ENCODE results near the gene ZNF672. TPM values are rescaled to one million over a fixed set of nuclear protein-coding genes. Genes with fewer than 3 reads are reported as not detected.
A peak's percentile ranks its signal among the peaks of the same experiment; 100 is the strongest.

ZNF672 gene
- total and polyA plus RNA-seq, 7 donors = 25.3 to 57.0 (median 47.3) TPM

DNA sequence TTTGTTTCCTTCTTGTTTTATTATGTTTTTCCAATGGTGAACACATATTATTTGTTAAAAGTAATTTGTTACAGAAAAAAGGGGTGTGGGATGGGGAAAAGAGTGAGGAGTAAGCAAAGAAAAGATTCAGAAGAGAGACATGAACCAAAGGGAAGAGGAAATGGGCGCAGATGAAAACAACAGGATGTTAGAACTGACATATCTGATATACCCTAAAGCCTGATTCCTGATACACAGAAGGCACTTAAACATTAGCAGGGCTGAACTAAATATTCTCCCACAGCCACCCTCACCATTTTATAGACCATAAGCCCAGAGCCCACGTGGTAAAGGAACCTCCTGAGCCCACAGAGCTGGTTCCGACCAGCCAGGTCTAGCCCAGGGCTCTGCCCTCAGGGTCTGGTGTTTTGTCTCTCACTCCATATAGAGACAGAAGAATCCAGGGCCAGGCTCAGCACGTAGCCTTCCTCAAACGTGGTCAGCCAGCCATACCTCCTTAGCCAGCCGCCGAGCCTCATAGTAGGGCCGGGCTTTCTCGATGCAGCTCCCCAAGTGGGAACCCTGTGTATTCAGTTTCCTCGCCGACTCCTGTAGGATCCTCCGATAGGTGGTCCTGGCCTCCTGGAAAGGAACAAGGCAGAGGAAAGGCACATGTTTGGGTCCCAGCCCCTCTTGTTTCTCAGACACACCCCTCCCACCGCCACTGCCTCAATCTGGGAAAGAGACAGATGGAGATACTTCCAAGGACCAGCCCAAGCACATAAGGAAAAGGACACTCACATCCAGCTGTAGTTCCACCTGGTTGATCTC lies 21.8 kb upstream of the ZNF672 start:
- WGBS, 3 donors = 88 to 96% (median 89%) methylated on average over 13 of the region's 13 CpGs
- peaks cover 0 to 73% of the 10 kb centered on the region in 2 donors for H3K36me3 ChIP-seq (ENCODE audit: insufficient read depth in 1 of 2, low read depth in 1 of 2)
- no peak for DNase-seq
- H3K4me1 ChIP-seq = peaks cover 12% of the 10 kb centered on the region
- ATAC-seq = no peak
- intact Hi-C loops (cut with DNase I) = no loop called here
- H3K9me3 ChIP-seq = no peaks in the 10 kb centered on the region
- TF ChIP-seq, protein P1, sequence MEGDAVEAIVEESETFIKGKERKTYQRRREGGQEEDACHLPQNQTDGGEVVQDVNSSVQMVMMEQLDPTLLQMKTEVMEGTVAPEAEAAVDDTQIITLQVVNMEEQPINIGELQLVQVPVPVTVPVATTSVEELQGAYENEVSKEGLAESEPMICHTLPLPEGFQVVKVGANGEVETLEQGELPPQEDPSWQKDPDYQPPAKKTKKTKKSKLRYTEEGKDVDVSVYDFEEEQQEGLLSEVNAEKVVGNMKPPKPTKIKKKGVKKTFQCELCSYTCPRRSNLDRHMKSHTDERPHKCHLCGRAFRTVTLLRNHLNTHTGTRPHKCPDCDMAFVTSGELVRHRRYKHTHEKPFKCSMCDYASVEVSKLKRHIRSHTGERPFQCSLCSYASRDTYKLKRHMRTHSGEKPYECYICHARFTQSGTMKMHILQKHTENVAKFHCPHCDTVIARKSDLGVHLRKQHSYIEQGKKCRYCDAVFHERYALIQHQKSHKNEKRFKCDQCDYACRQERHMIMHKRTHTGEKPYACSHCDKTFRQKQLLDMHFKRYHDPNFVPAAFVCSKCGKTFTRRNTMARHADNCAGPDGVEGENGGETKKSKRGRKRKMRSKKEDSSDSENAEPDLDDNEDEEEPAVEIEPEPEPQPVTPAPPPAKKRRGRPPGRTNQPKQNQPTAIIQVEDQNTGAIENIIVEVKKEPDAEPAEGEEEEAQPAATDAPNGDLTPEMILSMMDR (IDR thresholded peaks at IDR 0.05) = no peak
- H3K27ac ChIP-seq = no peak overlapping the region
- H3K27me3 ChIP-seq (ENCODE audit: insufficient read depth in 3 of 3, low read length in 2 of 3) = no peaks in the 10 kb centered on the region
- H3K4me3 ChIP-seq = no peak overlapping the region

DNA sequence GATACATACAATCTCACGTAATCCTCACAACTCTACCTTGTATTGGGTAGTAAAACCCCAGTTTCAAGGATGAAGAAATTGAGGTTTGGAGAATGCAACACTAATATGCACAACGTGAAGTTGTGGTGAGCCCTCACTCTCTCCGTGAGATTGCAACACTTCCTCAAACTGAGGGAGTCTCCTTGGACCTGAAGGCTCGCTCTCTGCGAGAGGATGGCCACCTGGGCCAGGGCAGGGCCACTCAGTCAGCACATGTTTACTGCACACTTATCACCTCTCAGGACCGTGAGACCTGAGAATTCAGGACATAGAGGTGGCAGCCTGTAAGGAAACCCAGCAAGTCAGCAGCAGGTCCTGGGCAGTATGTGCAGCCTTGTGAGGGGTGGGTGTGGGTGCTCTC lies 21.0 kb upstream of the ZNF672 start:
- TF ChIP-seq, protein P1 (IDR thresholded peaks at IDR 0.05) = no peak
- WGBS, 3 donors = 83 to 87% (median 86%) methylated on average over 6 of the region's 6 CpGs
- Histone ChIP-seq H3K4me1 (peaks cover 20% of the 10 kb centered on the region), H3K9me3 (no peaks in the 10 kb centered on the region), H3K4me3 (no peak overlapping the region), H3K27ac (no peak overlapping the region), H3K36me3 (ENCODE audit: insufficient read depth in 1 of 2, low read depth in 1 of 2) (peaks cover 0 to 64% of the 10 kb centered on the region in 2 donors), H3K27me3 (ENCODE audit: insufficient read depth in 3 of 3, low read length in 2 of 3) (no peaks in the 10 kb centered on the region)
- ATAC-seq = no peak
- intact Hi-C loops (cut with DNase I) = no loop called here
- DNase-seq = no peak

DNA sequence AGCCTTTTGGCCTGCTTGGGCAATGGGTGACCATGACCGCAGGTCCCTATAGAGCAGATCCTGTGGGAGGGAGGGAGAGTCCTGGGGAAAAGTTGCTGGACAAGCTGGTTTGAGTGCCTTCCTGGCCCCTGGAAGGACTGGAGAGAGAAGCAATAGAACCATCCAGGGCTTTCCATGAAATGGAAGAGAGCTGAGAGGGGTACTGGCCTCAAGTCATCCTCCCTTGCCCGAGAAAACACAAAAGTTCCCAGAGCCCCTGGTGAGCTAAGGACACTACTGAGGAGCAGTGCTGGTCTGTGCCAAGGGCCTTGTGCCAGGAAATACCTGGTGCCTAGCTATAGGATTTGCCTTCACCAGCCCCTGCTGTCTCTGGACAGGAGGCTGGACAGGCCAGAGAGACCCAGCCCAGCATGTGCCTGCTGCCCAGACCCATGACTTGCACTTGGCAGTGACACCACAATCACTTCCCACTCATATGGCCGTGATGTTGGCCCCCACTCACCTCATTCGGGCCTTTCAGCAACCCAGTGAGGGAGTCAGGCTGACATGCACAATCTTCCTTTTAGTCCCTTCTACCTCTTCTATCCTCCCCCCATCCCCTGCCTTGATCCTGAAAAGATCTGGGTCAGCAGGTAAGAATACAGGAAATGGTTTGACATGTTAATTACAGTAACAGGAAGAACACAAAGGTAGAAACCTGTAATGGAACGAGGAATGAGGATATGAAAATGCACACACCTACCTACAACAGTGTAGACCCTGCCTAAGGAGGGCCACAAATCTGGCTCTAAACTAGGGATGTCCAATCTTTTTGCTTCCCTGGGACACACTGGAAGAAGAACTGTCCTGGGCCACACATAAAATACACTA lies 19.3 kb upstream of the ZNF672 start:
- Histone ChIP-seq H3K36me3 (ENCODE audit: insufficient read depth in 1 of 2, low read depth in 1 of 2) (peaks cover 0 to 49% of the 10 kb centered on the region in 2 donors), H3K4me1 (peaks cover 37% of the 10 kb centered on the region), H3K27ac (no peak overlapping the region), H3K9me3 (no peaks in the 10 kb centered on the region), H3K4me3 (no peak overlapping the region), H3K27me3 (ENCODE audit: insufficient read depth in 3 of 3, low read length in 2 of 3) (no peaks in the 10 kb centered on the region)
- ATAC-seq (peak in 1 of 4 donors; percentile 11), DNase-seq (no peak)
- intact Hi-C loops (cut with DNase I) = no loop called here
- TF ChIP-seq, protein P1 (IDR thresholded peaks at IDR 0.05) = no peak
- WGBS, 3 donors = 64 to 78% (median 66%) methylated on average over 5 of the region's 5 CpGs

DNA sequence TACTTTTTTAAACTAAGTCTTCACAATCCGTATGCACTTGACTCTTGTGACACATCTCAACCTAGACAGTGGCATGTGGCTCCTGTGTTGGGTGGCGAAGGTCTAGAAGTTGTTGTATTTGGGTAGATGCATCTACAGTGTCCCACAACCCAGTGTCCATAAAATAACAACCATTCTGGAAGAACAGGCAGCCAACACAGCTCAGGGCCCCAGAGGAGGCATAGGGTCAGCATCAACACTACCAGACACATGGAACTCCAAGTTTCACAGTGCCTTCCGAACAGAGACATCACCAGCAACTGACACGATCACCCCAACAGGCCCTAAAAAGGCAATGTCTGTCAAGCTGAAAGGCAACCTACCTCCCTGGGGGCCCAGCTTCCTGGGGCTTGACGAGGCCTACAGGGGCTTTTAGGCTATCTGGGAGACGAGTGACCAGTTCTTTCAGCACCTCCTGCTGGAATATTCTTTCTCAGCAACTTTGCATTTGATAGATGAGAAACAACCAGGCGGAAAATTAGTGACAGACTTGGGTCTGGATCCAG lies 17.9 kb upstream of the ZNF672 start:
- H3K9me3 ChIP-seq = no peaks in the 10 kb centered on the region
- no peak overlapping the region for H3K4me3 ChIP-seq
- DNase-seq (no peak), ATAC-seq (no peak)
- no peak overlapping the region for H3K27ac ChIP-seq
- H3K36me3 ChIP-seq (ENCODE audit: insufficient read depth in 1 of 2, low read depth in 1 of 2) = peaks cover 0 to 35% of the 10 kb centered on the region in 2 donors
- no peaks in the 10 kb centered on the region for H3K27me3 ChIP-seq (ENCODE audit: insufficient read depth in 3 of 3, low read length in 2 of 3)
- H3K4me1 ChIP-seq = peaks cover 50% of the 10 kb centered on the region
- WGBS, 3 donors = 77 to 89% (median 83%) methylated on average over 7 of the region's 7 CpGs
- intact Hi-C loops (cut with DNase I) = no loop called here
- TF ChIP-seq, protein P1 (IDR thresholded peaks at IDR 0.05) = no peak
